Measurements from ENCODE around the gene SNCAIP. TPM values are rescaled to one million over a fixed set of nuclear protein-coding genes. Genes with fewer than 3 reads are reported as not detected.

SNCAIP gene
- total RNA-seq, 4 donors from 2014 or later: 2.4 to 6.5 (median 4.0) TPM

DNA sequence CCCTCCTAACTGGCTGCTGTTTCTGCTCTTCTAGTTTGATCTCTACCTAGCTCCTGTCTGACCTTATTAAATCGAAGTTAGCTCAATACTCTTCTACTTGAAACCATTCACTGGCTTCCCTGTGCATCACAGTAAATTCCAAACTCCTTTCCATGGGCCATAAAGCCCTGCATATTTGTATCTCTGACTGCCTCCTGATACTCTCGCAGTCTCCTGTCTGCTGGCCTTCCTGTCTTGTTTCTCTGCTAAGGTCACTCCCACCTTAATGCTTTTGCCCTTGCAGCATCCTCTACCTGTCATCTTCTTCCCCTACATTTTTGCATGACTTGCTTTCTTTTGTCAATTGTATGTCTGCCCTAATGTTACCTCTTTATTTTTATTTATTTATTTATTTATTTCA, 44.8 kb downstream of the SNCAIP start:
- Histone ChIP-seq H3K9me3 (no peaks in the 10 kb centered on the region), H3K4me3 (no peak overlapping the region), H3K4me1 (peaks cover 2% of the 10 kb centered on the region), H3K27me3 (no peaks in the 10 kb centered on the region), H3K36me3 (no peaks in the 10 kb centered on the region), H3K27ac (no peak overlapping the region)
- WGBS: 84% methylated on average over 2 of the region's 2 CpGs
- TF ChIP-seq POLR2AphosphoS5 (IDR thresholded peaks at IDR 0.05): no peak
- no peak for TF ChIP-seq CTCF (IDR thresholded peaks at IDR 0.05)
- TF ChIP-seq EP300 (IDR thresholded peaks at IDR 0.05): no peak
- DNase-seq (ENCODE audit: low spot score in 2 of 2): no peak

DNA sequence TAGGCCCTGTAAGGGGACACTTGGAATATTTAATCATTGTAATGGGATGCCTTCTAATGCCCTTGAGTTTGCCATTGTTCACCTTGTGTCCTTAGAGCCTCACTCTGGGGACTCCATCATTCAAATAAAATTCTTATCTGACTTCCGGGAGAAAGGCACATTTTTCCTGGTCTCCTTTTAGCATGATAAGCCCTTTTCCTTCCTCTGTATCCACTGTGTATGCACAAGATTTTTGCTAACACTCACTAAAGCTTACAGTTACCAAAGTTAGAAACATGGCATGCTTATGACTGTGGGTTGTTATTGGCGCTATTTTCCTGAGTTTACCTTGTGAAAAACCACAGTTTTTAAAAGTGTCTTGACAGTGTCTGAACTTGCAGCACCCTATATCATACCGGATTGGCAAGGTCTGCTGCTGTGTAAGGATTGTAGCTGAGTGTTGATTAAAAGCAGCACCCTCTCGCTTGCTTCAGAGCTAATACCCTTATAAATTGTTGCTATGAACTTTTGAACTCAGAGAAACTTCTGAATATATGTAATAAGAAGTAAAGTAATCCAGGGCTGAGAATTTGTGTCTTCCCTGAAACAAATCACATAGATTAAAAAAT, 46.4 kb downstream of the SNCAIP start:
- H3K36me3 ChIP-seq: no peaks in the 10 kb centered on the region
- no peak overlapping the region for H3K4me3 ChIP-seq
- H3K9me3 ChIP-seq: no peaks in the 10 kb centered on the region
- peaks cover 2% of the 10 kb centered on the region for H3K4me1 ChIP-seq
- no peak overlapping the region for H3K27ac ChIP-seq
- WGBS: 41% methylated on average over 4 of the region's 4 CpGs
- H3K27me3 ChIP-seq: no peaks in the 10 kb centered on the region
- no peak for DNase-seq (ENCODE audit: low spot score in 2 of 2)
- TF ChIP-seq EP300 (IDR thresholded peaks at IDR 0.05) (no peak), POLR2A (IDR thresholded peaks at IDR 0.05) (no peak), CTCF (IDR thresholded peaks at IDR 0.05) (no peak), POLR2AphosphoS5 (IDR thresholded peaks at IDR 0.05) (no peak)

DNA sequence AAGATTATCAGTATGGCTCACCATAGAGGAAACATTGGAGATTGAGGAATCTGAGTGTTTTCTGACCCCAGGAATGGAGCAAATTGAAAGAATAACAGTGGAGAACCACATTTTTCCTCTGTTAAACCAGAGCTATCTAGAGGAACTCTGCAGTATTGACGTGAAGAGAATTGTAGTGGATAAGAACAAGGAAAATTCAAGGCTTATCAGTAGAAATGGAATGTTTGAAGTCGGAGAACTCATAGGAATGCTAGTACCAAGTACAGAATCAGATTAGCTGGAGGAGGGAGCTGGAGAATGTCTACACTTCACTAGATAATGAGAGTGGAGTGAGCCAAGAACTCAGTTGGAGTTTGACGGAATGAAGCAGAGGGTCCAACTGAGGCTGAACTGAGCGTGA, 50.3 kb downstream of the SNCAIP start:
- WGBS: 87% methylated on average over 4 of the region's 4 CpGs
- no peak for DNase-seq (ENCODE audit: low spot score in 2 of 2)

GRCh38 chr5:122363623-122364022, 51.6 kb downstream of the SNCAIP start:
- Histone ChIP-seq H3K4me3 (no peak overlapping the region), H3K36me3 (no peaks in the 10 kb centered on the region), H3K27me3 (no peaks in the 10 kb centered on the region), H3K27ac (no peak overlapping the region), H3K9me3 (no peaks in the 10 kb centered on the region), H3K4me1 (peaks cover 1% of the 10 kb centered on the region)
- 85% methylated on average over 1 of the region's 1 CpG for WGBS
- no peak for TF ChIP-seq POLR2AphosphoS5 (IDR thresholded peaks at IDR 0.05)
- TF ChIP-seq POLR2A (IDR thresholded peaks at IDR 0.05): no peak
- TF ChIP-seq EP300 (IDR thresholded peaks at IDR 0.05): no peak
- no peak for TF ChIP-seq CTCF (IDR thresholded peaks at IDR 0.05)
- no peak for DNase-seq (ENCODE audit: low spot score in 2 of 2)

More for the DNA sequence above, 50.3 kb downstream of the SNCAIP start:
- no peaks in the 10 kb centered on the region for H3K36me3 ChIP-seq
- TF ChIP-seq POLR2A (IDR thresholded peaks at IDR 0.05) (no peak), EP300 (IDR thresholded peaks at IDR 0.05) (no peak), CTCF (IDR thresholded peaks at IDR 0.05) (no peak), POLR2AphosphoS5 (IDR thresholded peaks at IDR 0.05) (no peak)
- no peaks in the 10 kb centered on the region for H3K9me3 ChIP-seq
- no peaks in the 10 kb centered on the region for H3K27me3 ChIP-seq
- no peak overlapping the region for H3K27ac ChIP-seq
- H3K4me1 ChIP-seq: peaks cover 2% of the 10 kb centered on the region
- no peak overlapping the region for H3K4me3 ChIP-seq

DNA sequence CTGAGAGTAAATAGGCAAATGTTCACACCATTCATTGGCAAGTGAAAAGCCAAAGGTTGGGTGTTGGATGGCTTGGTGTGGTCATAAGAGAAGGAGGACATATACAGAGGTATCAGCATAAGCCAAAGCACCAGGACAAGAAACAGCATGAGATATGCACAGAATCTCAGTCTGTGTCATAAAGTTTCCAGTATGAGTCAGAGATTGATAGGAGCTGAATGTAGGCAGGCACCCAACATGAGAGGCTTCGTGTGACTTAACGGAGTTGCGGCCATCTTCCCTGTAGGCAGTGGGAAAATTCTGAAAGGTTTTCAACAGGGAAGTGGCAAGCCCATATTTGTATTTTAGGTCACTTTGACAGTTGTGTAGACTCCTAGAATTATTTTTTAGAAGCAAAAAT, 54.5 kb downstream of the SNCAIP start:
- no peaks in the 10 kb centered on the region for H3K9me3 ChIP-seq
- no peak overlapping the region for H3K27ac ChIP-seq
- no peaks in the 10 kb centered on the region for H3K27me3 ChIP-seq
- 74% methylated on average over 3 of the region's 3 CpGs for WGBS
- H3K4me1 ChIP-seq: peaks cover 4% of the 10 kb centered on the region
- no peak overlapping the region for H3K4me3 ChIP-seq
- H3K36me3 ChIP-seq: no peaks in the 10 kb centered on the region
- no peak for DNase-seq (ENCODE audit: low spot score in 2 of 2)
- no peak for TF ChIP-seq POLR2A (IDR thresholded peaks at IDR 0.05)
- TF ChIP-seq EP300 (IDR thresholded peaks at IDR 0.05): no peak
- TF ChIP-seq POLR2AphosphoS5 (IDR thresholded peaks at IDR 0.05): no peak
- no peak for TF ChIP-seq CTCF (IDR thresholded peaks at IDR 0.05)

Measured in suprapubic skin (tissue), 4 donors.